OCI-LY3 (cell line): Measurements from ENCODE around the gene SPG7.

Experiments
- H2AFZ ChIP-seq: fragments of 200-600, 300-600 bp; shearing (Covaris generic); 2 replicates; pipeline ENCODE4 v1.6.0; 2014; ENCODE audit warnings: antibody characterized with exemption, low read depth, low read length
- H3K27ac ChIP-seq: fragments of 200-600, 300-600 bp; sonication (generic); 2 replicates; pipeline ENCODE4 v1.5.1; 2014; ENCODE audit warnings: mild to moderate bottlenecking, low read length, moderate library complexity, mixed read lengths
- H3K27me3 ChIP-seq: fragments of 200-600, 300-600 bp; sonication (generic); 2 replicates; pipeline ENCODE4 v1.6.1; 2014; ENCODE audit warnings: low read depth, low read length, mixed read lengths
- H3K36me3 ChIP-seq: fragments of 200-600, 300-600 bp; sonication (generic); replicated peaks from 2 replicates; pipeline ENCODE3; 2014; ENCODE audit warnings: low read depth, low read length, mixed read lengths
- H3K4me1 ChIP-seq: fragments of 300-600, 200-600 bp; sonication (generic); 2 replicates; pipeline ENCODE4 v1.6.1; 2014; ENCODE audit warnings: low read length, mixed read lengths
- H3K4me2 ChIP-seq: fragments of 200-600, 300-600 bp; sonication (generic); 2 replicates; pipeline ENCODE4 v1.6.1; 2014; ENCODE audit warnings: low read length, mixed read lengths
- H3K4me3 ChIP-seq: fragments of 300-600, 200-600 bp; sonication (generic); 2 replicates; pipeline ENCODE4 v1.5.1; 2014; ENCODE audit warnings: antibody characterized with exemption, mild to moderate bottlenecking, low read length, moderate library complexity
- H3K79me2 ChIP-seq: fragments of 300-600, 200-600 bp; shearing (Covaris generic); 2 replicates; pipeline ENCODE4 v1.6.1; 2014; ENCODE audit warnings: mild to moderate bottlenecking, low read length, mixed read lengths
- H3K9ac ChIP-seq: fragments of 300-600, 200-600 bp; shearing (Covaris generic); 2 replicates; pipeline ENCODE4 v1.6.0; 2014; ENCODE audit warnings: mild to moderate bottlenecking, low read length, moderate library complexity
- H3K9me3 ChIP-seq: fragments of 200-600, 300-600 bp; shearing (Covaris generic); 2 replicates; pipeline ENCODE4 v1.6.1; 2014; ENCODE audit warnings: low read length, mixed read lengths; ENCODE audit not compliant: insufficient read depth
- H4K20me1 ChIP-seq: fragments of 200-600, 300-600 bp; sonication (generic); 2 replicates; pipeline ENCODE4 v1.6.1; 2016; ENCODE audit warnings: low read length, mixed read lengths; ENCODE audit not compliant: insufficient read depth
- CTCF ChIP-seq: fragments of 200-600, 300-600 bp; sonication (generic); IDR thresholded peaks from 2 replicates; pipeline ENCODE4 v1.5.1; 2014; ENCODE audit warnings: antibody characterized with exemption, low read length, low read depth
- EZH2phosphoT487 ChIP-seq: fragments of 200-600 bp; shearing (Covaris generic); IDR thresholded peaks from 2 replicates; pipeline ENCODE4 v1.6.1; 2018; ENCODE audit warnings: antibody characterized with exemption, mixed run types, low read depth

The SPG7 gene

DNA sequence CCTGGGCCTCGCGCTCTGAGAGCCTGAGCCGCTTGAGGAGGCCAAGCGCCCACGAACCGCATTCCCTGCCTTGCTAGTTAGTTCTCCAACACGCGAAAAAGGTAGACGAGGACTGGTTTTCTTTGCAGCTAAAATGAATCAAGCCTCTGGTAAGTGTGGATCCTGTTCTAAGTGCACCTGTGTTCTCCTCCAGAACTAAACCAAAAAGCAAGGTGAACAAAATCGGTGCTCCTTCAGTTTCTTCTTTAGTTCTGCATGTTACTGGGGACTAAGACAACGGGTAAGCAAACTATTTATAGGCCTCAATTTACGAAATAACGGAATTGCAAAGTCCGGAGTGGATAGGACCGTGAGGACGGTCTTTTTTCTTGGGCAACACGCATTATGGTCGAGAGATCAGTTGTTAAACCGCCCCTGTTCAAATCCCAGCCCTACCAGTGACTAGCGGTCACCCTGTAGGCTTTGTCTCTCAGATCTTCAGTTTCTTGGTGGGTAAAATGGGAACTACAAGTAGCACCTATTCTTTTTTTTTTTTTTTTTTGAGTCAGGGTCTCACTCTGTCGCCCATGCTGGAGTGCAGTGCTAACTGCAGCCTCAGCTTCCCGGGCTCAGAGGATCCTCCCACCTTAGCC, 16.8 kb upstream of the SPG7 start:
- TF ChIP-seq CTCF (no peak), EZH2phosphoT487 (no peak)
- Histone ChIP-seq H3K4me1 (peaks cover 28% of the 10 kb centered on the region), H3K9me3 (no peaks in the 10 kb centered on the region), H3K27ac (no peak overlapping the region), H3K36me3 (peaks cover 6% of the 10 kb centered on the region), H4K20me1 (peaks cover 19% of the 10 kb centered on the region), H2AFZ (no peak overlapping the region), H3K4me3 (peak overlapping the region; percentile 90), H3K9ac (peak overlapping the region; percentile 65), H3K79me2 (peaks cover 56% of the 10 kb centered on the region), H3K27me3 (no peaks in the 10 kb centered on the region), H3K4me2 (peak overlapping the region; percentile 96)

- Histone ChIP-seq H3K4me1 (peaks cover 22% of the 10 kb centered on the region), H2AFZ (no peak overlapping the region), H3K27ac (no peak overlapping the region), H3K4me3 (peak overlapping the region; percentile 90; the same call in 1 of the 2 replicates), H3K27me3 (no peaks in the 10 kb centered on the region), H3K9me3 (no peaks in the 10 kb centered on the region), H3K36me3 (peaks cover 2% of the 10 kb centered on the region), H3K9ac (peak overlapping the region; percentile 65; the same call in 1 of the 2 replicates), H4K20me1 (peaks cover 12% of the 10 kb centered on the region), H3K79me2 (peaks cover 49% of the 10 kb centered on the region), H3K4me2 (peak overlapping the region; percentile 96)
- no peak for TF ChIP-seq CTCF
- no peak for TF ChIP-seq EZH2phosphoT487
Measured at GRCh38 chr16:89491974-89492687, 16.1 kb upstream of the SPG7 start.

GRCh38 chr16:89493776-89494175, 14.4 kb upstream of the SPG7 start:
- Histone ChIP-seq H3K4me1 (peaks cover 7% of the 10 kb centered on the region), H3K27ac (no peak overlapping the region), H3K9ac (no peak overlapping the region), H4K20me1 (peaks cover 2% of the 10 kb centered on the region), H3K9me3 (no peaks in the 10 kb centered on the region), H3K27me3 (no peaks in the 10 kb centered on the region), H3K36me3 (no peaks in the 10 kb centered on the region), H2AFZ (no peak overlapping the region), H3K4me3 (no peak overlapping the region), H3K79me2 (peaks cover 32% of the 10 kb centered on the region), H3K4me2 (no peak overlapping the region)
- TF ChIP-seq CTCF (no peak), EZH2phosphoT487 (no peak)

DNA sequence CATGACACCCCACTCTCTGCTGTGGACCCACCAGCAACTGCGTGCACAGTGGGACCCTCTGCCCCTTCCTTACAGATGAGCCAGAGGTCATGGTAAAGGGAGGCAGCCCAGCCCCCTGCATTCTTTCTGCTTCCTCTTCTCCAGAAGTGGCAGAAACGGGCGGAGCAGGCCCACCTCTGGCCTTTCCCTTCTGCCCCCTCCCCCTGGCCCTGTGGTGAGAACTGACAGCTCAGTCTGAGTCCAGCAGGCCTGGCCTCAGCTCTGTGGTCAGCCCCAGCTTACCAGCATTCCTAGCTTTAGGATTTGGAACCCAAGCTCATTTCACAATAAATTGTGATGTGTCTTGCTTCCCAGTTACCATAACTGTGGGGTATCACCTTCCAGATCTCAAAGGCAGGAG, 13.1 kb upstream of the SPG7 start:
- Histone ChIP-seq H3K79me2 (peaks cover 20% of the 10 kb centered on the region), H3K27ac (no peak overlapping the region), H2AFZ (no peak overlapping the region), H3K36me3 (no peaks in the 10 kb centered on the region), H3K4me2 (no peak overlapping the region), H4K20me1 (no peaks in the 10 kb centered on the region), H3K9ac (no peak overlapping the region), H3K27me3 (no peaks in the 10 kb centered on the region), H3K9me3 (no peaks in the 10 kb centered on the region), H3K4me3 (no peak overlapping the region), H3K4me1 (peaks cover 7% of the 10 kb centered on the region)
- no peak for TF ChIP-seq EZH2phosphoT487
- TF ChIP-seq CTCF, result no peak
